ENCODE data around the gene CAPG.
"Not testable (repeated sequence)": the region's sequence is repeated elsewhere in the genome, so short reads cannot be mapped to it uniquely, and the experiment has no call there.

The CAPG gene, protein sequence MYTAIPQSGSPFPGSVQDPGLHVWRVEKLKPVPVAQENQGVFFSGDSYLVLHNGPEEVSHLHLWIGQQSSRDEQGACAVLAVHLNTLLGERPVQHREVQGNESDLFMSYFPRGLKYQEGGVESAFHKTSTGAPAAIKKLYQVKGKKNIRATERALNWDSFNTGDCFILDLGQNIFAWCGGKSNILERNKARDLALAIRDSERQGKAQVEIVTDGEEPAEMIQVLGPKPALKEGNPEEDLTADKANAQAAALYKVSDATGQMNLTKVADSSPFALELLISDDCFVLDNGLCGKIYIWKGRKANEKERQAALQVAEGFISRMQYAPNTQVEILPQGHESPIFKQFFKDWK

DNA sequence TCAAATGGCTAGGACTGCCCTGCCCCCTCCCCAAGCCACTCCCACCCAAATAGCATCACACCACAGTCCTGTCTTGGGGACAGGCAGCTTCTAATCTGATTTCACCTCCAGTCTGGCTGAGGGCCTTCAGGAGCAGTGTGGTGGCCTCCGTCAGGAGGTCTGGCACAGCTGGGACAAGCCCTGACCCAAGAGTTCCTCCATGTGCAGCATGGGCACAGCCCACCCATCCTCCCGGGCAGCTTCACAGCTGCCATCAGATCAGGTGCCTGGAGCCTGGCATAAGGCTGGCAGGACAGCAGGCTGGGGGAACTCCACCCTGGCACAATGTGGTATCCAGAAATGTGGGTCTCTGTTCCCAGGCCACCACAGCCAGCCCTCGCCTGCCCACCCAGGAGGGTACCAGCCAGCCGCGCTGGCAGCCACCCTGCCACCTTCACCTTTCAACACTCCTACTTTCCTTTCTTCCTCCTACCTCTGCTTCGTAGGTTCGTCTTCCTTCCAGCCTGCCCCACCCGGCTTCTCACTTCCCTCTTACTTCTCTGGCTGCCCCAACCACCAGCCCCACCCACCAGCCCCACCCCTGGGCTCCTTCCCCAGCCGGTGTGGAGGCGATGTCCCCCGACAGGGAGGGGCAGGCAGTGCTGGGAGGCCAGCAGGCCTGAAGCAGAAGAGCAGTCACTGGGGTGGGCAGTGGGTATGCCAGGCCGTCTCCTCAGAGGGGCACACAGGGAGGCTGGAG, at the start of gene CAPG:
TSS of gene CAPG (minus strand) at position 522 of the 739 bp plus-strand sequence. CDS start 8,221 bp downstream, outside the sequence.
- peak; percentile 74 for DNase-seq

DNA sequence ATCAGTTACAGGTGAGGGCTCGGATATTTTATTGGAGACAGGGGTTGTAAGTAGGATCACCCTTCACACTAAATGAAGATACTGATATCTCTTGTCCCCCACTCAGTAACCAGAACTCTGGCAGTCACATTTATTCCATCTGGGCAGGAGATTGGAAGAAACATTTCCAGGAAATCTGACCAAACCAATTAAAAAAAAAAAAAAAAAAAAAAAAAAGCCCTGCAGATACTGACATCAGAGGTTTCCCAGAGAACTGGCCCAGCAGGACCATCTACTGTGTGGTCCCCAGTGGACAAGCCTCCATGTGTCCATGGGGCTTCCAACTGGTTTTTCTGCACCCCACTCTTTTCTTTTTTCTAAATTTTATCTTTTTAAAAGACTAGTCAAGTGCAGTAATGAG, 49.6 kb upstream of the CAPG start:
- no peak for DNase-seq

DNA sequence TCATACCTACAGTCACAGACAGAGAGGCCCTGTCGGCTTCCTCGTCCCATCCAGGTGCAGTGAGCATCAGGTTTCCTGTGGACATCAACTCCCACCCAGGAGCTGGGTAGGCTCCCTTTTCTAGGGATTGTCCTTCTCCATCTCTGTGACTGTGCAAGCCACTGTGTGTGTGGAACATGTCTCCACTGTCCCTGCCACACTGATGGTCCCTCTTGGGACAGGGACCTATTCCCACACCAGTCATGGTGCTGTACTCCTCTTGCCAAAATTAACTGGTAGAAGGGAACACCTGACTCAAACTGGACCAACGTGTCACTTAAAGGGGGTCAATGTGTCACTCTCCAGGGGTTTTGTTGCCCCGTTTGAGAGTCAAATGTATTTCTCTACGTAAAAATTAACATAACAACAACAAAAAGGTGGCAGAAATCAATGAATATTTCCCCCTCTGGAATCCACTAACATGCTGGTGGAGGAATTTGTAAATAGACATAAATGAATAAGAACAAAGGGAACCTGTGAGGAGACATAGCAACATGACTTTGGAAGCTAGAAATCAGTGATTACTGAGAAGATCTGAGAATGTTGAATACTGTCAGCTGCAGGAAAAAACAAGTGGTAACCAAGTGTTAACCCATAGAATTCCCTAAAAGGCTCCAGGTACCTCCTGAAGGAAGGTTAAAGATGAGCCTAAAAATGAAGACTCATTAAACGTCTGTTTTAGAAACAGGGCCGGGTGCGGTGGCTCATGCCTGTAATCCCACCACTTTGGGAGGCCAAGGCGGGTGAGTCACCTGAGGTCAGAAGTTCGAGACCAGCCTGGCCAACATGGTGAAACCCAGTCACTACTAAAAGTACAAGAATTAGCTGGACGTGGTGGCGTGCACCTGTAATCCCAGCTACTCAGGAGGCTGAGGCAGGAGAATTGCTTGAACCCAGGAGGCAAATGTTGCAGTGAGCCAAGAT, 48.7 kb upstream of the CAPG start:
- no peak for DNase-seq

DNA sequence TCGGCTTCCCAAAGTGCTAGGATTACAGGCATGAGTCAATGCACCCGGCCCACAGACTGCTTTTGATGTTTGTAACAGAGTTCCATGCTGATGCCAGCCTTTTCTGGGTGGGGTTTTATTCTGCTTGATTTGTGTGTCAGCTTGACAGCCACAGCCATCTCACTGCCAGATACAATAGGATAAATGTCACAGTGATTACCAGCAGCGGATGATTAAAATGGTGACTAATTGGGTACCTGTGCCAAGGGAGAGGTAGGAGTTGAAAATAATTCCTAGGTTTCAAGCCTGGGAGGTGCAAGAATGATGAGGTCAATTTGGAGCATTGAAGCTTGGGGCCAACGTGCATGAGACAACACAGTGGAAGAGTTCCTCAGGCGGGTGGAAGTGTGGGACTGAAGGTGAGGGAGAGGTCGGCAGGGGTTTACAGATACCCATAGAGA, 47.7 kb upstream of the CAPG start:
- no peak for DNase-seq

DNA sequence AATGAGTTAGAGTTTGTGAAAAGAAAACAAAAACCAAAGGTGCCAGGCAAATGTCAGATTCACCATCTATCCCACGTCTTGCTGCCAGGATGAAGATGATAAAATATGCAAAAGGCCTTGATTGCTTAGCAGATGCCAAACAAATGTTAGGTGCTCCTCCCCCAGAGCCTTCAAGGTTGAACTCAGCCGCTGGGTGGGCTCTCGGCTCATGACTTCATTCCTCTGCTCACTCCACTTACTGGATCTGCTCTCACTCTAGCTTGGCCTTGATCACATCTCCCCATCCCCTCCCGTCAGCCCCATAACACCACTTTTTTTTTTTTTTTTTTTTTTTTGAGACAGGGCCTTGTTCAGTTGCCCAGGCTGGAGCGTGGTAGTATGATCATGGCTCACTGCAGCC, 46.9 kb upstream of the CAPG start:
- DNase-seq: no peak

DNA sequence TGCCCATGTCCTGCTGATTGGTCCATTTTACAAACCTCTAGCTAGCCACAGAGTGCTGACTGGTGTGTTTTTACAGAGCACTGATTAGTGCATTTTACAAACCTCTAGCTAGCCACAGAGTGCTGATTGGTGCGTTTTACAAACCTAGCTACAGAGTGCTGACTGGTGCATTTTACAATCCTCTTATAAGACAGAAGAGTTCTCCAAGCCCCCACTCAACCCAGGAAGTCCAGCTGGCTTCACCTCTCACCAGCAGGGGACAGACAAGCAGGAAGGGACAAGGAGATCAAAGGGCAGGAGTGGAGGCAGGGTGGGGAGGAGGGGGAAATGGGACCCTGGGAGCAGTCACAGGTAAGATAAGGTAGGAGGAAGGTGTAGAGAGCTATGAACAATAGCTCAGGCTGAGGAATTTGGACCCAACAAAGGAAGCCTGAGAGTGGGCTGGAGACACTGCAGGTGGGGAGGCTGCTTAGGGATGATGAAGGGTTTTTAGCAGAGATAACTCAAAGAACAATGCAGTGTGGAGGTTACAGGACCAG, 45.5 kb upstream of the CAPG start:
- DNase-seq: no peak

DNA sequence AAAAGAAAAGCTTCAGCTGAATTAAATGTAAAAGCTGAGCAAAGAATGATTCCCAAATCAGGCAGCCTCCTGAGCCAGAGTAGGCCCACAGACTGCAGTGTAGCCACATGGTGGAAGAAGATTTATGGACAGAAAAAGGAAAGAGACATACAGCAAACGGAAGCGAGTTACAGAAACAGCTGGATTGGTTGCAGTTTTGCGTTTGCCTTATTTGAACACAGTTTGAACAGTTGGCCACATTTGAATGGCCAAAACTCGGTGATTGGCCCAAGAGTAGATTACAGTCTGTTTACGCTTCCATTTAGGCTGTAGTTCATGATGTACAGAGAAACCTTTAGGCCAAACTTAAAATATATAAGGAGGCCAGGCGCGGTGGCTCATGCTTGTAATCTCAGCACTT, 43.4 kb upstream of the CAPG start:
- DNase-seq: no peak

DNA sequence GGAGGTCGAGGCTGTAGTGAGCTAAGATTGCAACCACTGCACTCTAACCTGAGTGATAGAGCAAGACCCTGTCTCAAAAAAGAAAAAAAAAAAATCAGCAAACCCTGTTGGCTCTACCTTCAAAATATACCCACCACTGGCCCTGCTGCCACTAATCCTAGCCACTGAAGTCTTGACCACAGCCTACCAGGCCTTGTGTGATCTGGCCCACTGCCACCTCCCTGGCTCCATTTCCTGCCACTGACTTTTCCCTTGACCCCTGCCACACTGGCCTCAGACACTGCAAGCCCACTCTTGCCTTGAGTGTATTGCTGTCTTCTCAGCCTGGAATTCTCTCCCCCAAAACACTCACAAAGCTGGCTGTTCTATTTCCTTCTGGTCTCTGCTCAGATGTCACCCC, 42.1 kb upstream of the CAPG start:
- no peak for DNase-seq

DNA sequence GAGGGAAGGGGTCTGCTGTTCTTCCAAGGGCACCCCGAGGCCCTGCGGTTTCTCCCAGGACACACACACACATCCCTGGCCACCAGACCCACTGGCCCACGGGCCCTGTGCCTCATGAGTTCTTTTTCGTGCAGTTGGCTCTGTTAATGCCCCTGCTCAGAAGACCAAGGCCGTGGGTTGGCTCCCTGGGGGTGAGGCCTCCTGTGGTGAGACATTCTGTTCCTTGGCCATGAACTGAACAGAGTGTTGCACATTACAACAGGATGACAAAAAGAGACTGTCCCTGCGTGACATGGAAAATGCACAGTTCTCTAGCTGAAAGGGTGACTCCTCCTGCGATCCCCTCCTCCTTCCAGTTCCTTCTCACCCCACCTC, 39.0 kb upstream of the CAPG start:
- no peak for DNase-seq

DNA sequence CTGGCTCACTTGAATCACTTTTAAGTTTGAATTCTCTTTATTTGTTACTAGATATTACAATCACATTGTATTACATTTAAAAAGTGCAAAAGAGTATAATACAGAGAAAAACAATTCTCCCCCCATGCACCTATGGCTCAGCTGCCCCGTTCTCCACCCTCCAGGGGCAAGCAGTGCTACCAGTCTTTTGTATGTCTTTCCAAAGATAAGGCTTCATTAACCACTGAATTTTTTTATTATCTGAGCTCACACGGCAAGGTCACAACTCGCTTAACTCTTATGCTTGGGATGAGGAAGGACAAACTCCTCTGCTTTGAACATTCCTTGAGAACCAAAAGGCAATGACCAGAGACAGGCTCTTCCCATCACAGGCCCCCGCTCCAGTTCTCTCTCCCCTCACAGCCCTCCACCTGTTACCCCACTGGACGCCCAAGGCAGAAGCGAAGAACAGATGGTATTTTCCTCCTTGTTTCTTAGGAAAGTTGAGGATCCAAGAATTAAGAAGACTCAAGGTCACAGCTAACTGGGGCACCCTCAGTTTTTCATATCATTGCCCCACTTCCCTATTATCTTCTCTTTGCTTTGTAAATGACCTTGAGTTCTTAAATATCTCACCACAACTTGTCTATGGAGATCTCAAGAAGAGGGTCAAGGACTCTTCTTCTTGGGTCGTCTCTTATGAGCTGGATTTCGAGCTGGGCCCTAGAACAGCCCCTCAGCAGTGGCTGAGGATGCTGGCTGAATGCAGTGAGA, 38.5 kb upstream of the CAPG start:
- no peak for DNase-seq

DNA sequence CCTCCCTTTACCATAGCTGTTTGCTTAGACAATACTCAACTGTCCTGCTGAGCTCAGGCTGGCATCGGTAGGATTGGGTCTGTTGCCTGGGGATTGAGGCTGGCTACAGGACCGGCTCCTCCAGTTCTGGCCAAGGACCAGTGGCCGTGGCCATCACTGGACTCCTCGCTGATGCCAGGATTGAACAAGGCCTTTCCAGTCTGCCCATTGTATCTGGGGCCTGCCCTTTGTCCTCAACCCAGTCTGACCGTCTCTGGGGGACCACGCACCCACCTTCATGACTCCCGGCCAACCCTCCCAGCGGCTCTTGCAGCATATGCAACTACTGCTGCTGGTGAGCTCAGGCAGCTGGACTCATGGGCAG, 37.0 kb upstream of the CAPG start:
- DNase-seq: no peak

DNA sequence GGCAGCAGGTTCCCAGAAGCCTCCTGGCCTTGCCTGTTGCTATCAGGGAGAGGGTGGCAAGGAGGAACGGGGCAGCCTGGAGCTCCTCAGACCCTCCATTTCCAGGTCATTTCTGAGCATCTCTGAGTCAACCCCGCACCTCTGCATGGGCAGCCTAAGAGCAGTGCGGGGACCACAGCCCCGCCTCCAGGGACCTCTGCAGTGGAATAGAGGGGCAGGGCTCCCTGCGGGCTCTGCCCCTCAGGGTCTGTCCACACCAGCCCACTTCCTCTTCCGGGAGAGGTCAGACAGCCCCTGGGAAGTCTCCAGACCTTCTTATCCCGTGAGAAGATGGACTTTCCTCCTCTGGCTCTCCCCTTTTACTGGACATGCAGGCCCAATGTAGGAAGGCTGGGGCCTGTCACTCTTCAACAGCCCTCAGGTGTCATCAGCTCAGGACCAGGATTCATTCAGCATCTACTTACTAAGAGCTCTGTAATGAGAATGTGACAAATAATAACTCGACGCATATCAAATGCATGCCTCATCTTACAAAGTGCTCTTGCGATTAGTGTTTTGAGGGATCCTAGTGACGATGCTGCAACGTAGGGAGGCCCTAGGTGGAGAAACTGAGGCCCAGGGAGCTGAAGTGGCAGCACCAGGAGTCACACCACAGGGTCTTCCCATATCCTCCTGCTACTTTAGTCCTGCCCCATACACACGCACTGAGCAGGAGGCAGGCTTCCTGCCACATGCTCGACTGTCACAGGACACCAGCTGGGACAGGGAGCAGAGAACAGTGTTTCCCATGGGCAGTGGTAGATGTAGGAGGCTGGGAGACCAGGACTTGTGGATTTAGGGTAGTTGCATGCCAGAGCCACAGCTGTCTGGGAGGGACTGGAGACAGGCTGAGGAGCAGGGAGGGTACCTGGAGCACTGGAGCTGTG, 36.4 kb upstream of the CAPG start:
- DNase-seq: no peak

DNA sequence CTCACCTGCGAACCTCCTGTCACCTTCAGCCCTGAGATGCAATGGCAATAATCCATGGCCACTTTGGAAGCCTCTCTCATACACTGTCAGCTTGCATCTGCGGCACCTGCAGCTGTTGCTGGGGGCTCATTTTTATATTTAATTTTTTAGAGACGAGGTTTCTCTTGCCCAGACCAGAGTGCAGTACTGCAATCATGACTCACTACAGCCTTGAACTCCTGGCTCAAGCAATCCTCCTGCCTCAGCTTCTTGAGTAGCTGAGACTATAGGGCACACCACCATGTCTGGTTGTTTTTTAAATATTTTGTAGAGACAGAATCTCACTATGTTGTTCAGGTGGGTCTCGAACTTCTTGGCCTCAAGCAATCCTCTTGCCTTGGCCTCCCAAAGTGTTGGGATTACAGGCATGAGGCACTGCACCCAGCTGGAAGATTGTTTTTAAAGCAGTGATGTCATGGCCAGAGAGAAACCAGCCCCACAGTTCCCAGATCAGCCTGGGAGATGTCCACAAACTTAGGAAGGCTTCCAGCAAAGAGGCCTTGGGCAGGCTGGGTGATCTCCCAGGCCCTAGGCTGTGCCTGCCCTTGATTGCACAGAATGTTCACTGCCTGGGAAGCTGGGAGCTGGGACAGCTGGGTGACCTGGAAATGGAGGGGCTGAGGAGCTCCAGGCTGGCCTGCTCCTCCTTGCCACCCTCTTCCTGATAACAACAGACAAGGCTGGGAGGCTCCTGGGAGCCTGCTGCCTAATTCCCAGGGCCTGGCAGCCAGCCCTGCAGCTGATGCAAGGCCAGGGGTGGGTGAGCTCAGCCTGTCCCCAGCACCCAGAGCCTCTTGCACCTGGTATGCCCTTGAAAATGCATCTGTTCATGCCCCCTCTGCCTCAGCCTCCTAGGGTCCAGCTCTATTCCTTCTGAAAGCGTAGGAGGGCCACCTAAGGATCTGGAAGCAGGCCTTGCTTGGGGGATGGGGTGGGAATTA, 35.4 kb upstream of the CAPG start:
- DNase-seq: no peak

DNA sequence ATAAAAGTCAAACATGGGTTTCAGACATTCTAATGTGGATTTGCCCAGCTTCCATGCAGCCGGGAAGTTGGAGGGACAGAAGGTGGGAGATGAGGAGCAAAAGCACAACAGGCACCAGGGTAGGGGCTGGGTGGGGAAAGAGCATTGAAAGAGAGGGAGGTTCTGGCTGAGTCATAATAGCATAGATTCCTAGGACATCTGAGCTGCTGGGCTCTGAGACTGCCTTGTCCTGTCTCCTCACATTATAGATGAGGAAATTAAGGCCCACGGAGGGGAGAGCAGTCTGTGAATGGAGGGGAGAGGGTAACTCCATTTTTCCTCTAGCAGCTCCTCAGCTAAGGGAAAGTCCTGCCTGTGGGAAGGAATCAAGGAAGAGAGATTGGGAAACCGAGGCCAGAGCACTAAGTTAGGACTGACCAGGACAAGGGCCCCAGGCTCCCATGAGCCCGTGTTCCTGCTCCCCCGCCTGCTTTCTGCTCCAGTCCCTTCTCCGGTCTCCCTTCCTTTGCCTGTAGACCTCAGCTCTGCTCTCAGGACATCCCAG, 34.5 kb upstream of the CAPG start:
- DNase-seq: no peak

DNA sequence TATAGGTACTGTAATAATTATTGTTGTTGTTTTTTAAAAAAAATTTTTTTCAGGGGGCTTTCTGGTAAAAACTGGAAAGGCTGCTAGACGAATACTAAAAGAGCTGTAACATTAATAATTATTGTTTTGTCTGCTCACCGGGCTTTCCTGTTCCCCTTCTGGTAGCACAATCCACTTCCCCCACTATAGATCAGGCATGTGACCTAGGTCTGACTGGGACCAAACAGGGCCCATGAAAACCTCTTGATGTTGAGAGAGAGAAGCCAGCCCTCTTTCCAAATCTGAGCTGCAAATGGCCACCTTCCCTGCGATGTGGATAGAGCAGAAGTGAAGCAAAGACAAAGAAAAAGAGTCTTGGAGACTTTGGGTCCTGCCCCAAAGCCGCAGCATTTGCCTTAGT, 31.7 kb upstream of the CAPG start:
- DNase-seq: no peak

DNA sequence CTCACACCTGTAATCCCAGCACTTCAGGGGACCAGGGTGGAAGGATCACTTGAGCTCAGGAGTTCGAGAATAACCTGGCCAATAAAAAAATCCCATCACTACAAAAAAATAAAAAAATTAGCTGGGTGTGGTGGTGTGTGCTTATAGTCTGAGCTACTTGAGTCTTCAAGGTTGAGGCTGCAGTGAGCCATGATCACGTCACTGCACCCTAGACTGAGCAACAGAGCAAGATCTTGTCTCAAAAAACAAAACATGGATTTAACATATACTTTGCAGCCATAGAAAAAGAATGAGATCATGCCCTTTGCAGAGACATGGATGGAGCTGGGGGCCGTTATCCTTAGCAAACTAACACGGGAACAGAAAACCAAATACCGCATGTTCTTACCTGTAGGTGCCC, 30.6 kb upstream of the CAPG start:
- no peak for DNase-seq

DNA sequence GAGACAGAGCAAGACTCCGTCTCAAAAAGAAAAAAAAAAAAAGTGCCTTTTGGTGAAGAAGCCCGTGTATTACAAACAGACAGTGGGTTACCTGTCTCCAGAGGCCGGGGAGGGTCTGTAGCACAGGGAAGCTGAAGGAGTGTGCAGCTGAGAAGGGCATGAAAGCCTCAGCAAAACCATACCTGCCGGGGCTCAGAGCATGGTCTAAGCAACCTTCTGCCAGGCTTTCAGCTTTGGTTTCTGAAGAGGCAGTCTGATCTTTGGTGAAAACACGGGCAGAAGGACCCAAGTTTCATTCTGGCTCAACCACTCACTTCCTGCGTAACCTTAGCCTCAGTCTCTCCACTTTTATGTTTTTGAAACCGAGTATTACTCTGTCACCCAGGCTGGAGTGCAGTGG, 29.8 kb upstream of the CAPG start:
- peak; percentile 71 for DNase-seq

DNA sequence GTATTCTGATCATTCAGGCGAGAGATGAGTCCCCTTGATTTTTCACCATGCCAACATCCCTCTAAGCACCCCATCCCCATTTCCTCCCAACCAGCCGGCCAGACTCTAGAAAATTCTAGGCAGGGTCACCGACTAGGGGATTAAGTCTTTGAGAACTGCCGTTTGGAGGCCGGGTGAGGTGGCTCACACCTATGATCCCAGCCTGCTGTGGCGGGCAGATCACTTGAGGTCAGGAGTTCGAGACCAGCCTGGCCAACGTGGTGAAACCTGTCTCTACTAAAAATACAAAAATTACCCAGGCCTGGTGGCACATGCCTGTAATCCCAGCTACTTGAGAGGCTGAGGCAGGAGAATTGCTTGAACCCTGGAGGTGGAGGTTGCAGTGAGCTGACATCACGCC, 29.4 kb upstream of the CAPG start:
- DNase-seq: not testable (repeated sequence)

DNA sequence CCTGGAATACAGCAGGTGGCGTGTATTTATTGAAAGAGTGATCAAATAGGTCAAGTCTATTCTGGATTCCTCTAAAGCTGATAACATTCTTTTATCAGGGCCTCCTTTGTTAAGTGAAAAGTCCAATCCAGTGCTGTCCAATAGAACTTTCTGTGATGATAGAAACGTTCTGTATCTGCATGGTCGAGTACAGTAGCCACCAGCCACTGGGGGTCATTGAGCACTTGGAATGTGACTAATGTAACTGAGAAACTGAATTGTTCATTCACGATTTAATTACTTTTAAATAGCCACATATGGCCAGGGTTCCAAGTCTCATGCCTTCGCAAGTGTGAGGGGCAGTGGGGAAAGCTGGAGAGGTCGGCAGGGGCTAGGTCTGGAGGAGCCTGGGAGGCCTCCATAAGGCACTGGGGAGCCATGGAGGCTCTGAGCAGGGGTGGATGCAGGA, 28.9 kb upstream of the CAPG start:
- DNase-seq: no peak

Measured in activated CD8-positive, alpha-beta memory T cell treated with anti-CD3 and anti-CD28 coated beads for 24 hours (primary cell).